ENCODE results near the gene TPPP2.
A peak's percentile ranks its signal among the peaks of the same experiment; 100 is the strongest.
"Not testable (repeated sequence)": the region's sequence is repeated elsewhere in the genome, so short reads cannot be mapped to it uniquely, and the experiment has no call there.

Gene TPPP2

DNA sequence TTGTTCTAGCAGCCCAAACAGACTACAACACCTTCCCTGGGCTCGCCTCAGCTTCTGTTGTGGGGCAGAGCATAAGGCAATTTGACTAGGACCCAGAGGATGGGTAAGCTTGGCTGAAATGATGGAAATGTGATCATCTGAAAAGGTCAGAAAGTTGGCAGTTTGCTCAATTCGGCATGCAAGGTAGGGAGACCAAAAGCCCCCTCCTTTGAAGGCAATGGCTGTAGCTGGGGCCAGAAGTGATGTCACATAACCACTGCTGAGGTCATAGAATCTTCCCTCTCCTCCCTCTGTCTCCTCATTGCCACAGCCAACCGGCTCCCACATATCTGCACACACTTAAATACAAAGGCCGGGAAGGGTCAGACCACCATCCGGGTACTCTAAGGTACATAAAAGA is at the start of gene TPPP2:
TPPP2 (plus strand) TSS at position 301 of the 400 bp plus-strand sequence. CDS start 365 bp downstream, outside the sequence.
- no peak for ATAC-seq

DNA sequence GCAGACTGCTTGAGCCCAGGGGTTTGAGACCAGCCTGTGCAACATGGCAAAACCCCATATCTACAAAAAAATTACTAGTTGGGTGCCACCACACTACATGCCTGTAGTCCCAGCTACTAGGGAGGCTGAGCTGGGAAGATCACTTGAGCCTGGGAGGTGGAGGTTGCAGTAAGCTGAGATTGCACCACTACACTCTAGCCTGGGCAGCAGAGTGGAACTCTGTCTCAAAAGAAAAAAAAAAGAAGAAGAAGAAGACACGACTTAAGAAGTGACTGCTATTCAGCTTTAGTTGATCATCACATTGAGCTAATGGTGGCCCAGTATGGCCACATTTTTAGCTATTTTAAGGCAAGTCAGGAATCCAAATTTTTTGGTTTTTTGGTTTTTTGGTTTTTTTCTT is 49.1 kb upstream of the TPPP2 start:
- ATAC-seq: no peak

DNA sequence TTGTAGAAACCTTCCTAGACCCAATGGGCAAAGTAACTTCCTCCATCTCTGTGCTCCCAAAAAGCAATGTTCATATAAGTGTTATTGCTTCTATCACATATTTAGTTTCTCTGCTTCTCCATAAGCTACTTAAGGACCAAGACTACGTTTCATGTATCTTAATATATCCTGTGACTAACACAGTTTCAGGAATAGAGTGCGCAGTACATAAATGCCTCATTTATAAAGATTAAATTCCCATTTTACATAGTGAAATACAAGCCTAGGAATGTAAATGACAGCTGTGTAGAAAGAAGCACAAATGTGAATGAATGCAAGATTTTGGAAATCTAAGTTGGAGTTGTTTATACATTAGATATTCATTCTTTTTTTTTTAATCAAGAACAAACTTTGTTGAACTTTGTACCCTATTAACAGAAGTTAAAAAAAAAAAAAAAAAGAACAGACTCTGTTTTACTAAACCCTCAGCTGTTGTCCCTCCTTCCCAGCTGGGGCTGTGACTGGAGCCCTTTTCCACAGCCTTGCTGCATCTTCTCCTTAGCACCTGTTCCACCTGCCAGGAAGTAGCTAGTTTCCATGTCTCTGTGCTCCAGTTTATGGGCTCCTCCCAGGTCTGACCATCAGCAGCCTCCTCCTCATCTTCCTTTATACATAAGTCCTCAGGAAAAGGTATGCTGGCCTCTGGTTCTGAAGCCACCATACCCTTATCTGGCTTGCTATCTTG is 47.2 kb upstream of the TPPP2 start:
- ATAC-seq: no peak

DNA sequence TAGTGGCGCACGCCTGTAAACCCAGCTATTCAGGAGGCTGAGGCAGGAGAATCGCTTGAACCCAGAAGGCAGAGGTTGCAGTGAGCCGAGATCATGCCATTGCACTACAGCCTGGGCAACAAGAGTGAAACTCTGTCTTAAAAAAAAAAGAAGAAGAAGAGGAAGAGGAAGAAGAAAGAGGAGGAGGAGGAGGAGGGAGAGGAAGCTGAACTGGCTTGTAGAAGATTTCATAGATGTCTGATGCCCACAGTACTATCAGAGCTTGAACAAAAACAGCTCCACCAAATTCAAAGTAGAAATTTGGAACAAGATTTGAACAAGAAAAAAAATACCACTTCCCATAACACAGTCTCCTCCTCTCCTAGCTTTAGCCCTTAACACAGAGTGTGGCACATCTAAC is 44.4 kb upstream of the TPPP2 start:
- ATAC-seq: not testable (repeated sequence)

DNA sequence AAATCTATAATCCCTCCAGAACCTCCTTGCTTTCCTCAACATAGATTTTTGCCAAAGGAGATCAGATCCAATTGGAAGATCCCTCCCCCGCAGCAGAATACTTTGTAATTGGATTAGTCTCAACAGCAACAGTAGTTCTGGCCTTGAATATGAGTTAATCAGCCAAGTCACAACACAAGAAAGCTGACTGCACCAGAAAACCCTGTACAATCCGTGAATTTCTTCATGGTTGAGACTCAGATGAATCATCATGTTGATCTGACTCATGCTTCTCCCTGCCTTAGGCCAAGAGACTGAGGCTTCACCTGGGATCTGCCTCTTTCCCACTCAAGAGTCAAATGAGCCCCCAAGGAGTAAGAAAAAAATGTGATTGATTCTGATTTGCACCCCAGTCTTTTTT is 43.2 kb upstream of the TPPP2 start:
- no peak for ATAC-seq

DNA sequence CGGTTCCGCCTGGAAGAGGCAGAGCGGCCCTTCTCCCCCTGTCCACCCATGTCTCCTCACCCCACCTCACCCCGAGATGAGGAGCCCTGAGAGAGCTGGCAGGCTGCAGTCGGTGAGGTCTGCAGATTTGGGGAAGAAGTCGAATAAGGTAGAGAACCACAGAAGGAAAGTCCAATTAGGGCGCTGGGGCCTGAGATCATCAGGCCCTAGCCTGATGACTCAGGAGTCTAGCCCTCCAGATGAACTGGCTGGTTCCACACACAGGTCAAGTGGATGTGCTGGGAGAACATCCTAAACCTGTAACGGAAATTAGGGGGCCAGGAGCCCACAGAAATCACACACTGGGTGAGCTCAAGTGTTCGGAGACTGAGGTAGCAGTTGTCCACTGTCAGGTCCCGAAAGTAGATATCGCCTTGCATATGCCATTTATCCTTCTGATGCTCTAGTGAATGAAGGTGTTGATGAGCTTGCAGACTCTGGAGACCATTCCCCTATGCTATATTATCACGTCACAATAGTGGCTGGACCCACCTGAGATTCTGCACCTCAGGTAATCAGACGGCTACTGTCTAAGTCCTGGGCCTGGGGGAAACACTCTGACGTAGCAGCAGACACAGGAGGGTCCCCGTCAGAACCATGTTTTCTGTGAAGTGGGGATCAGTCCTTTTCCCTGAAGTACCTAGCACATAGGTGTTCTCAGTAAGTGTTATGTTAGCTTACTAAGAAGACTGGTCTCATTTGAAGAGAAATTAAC is 41.1 kb upstream of the TPPP2 start:
- no peak for ATAC-seq

DNA sequence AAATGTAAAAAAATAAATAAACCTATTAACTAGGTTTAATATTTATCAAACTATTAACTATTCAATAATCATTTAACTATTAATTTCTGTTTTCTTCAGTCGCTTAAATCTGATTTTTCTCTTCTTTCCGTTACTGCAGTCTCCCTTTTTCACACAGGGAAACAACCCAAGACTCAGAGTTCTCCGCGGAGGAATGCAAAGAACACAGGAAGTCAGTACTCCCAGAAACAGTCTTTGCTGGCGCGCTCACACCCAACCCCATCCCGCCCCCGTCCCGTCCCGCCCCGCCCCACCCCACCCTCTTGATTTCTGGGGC is 40.6 kb upstream of the TPPP2 start:
- ATAC-seq: no peak

GRCh38 chr14:20989787-20990600 is 40.0 kb upstream of the TPPP2 start, which contains the start of gene METTL17:
Gene METTL17, plus strand, starts transcription at chr14:20989980. Its CDS starts 23 bp downstream, at chr14:20990003.
- peak; percentile 97 to 99 for ATAC-seq

DNA sequence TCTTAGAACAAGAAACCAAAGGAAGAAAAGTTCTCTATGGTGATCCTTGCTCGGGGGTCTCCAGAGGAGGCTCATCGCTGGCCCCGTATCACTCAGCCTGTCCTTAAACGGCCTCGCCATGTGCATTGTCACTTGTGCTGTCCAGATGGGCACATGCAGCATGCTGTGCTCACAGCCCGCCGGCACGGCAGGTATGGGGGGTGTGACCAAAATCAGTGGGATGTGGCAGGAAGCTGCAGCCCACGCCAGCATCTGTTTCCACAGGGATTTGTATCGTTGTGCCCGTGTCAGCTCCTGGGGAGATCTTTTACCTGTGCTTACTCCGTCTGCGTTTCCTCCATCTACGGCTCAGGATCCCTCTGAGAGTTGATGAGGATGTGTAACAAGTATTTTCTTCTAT is 33.5 kb upstream of the TPPP2 start:
- ATAC-seq: no peak

- no peak for ATAC-seq
Measured at GRCh38 chr14:20997115-20997514, 32.9 kb upstream of the TPPP2 start.

GRCh38 chr14:20997564-20997963 is 32.5 kb upstream of the TPPP2 start:
- no peak for ATAC-seq

DNA sequence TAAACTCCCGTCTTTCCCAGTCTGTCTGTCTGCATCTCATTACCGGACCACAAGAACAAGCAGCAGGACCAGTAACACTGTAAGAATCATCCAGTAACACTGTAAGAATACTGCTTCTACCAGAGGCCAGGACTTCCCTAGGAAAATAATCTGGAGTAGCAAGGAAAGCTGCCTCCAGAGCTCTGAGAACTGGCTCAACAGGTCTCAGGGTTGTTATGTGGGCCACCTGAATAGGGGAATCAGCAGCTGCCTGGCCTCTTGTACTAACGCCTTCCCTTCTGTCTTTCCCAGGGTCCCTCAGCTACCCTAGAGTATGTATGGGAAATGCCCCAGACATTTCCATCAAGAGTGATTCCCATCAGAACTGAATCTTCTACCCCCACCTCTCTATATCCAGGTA is 31.9 kb upstream of the TPPP2 start:
- ATAC-seq: no peak

- ATAC-seq: no peak
Measured at GRCh38 chr14:20998674-20999366, 31.2 kb upstream of the TPPP2 start, which contains the start of gene SLC39A2. Gene SLC39A2, plus strand, starts transcription at chr14:20999293. Its CDS starts 154 bp downstream, at chr14:20999447.

GRCh38 chr14:20999591-20999990 is 30.4 kb upstream of the TPPP2 start:
- ATAC-seq: no peak

- ATAC-seq: no peak
Measured at GRCh38 chr14:21001218-21001617, 28.8 kb upstream of the TPPP2 start.

DNA sequence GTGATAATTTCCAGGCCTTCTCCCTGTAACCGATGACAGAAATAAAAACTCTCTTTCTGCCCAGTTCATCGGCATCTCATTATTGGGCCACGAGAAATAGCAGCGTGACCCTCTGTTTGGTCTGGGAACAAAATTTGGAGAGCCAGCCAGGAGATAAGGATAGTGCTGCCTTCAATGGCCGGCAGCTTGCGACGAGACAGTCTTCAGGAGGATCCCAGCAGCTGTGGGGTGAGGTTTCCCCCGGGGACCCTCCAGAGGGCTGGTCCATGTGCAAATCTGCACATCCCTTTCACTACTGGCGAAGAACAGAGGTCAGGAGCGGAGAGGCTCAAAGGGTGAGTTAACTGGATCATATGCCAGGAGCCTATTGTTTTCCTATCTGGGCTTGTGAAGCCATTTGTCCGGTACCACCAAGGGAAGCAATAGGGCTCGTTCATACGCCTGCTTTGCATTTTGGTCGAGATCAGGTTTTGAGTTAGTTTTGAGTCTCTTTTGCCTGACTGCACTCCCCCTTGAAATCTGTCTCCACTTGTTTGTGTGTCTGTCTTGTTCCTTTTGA is 26.1 kb upstream of the TPPP2 start:
- ATAC-seq: no peak

GRCh38 chr14:21009721-21010120 is 20.3 kb upstream of the TPPP2 start:
- ATAC-seq: not testable (repeated sequence)

GRCh38 chr14:21011136-21011535 is 18.9 kb upstream of the TPPP2 start:
- no peak for ATAC-seq

DNA sequence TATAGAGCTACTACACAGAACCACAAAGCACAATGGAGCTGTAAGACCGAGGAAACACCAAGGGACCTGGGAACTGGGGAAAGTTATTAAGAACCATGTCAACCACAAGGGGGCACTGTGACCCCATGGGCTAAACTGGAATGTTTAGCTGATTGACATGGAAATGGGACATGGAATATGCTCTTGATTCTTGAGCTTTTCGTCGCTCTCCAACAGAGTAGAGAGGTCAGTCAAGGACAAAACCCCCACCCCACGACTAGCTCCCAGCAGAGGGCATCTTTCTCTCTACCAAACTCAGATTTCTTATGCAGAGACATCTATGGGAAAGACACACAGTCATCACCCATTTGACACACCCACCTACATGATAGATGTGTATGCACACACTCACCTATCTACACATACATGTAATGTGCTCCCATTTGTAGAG is 15.2 kb upstream of the TPPP2 start:
- peak; percentile 64 to 68 for ATAC-seq

GRCh38 chr14:21015312-21015711 is 14.7 kb upstream of the TPPP2 start:
- ATAC-seq: no peak

GRCh38 chr14:21016413-21017190 is 13.4 kb upstream of the TPPP2 start:
- no peak for ATAC-seq
